IPS DF 6.9 (cell line): ENCODE measurements around the gene MATCAP1.

ENCODE experiments used
- DNase-seq: peaks from one replicate; pipeline ENCODE4 v3.0.0-alpha.2; 2013; ENCODE audit warnings: low read depth, low spot score
- H3K27ac ChIP-seq: one replicate; pipeline ENCODE4 v1.5.1; 2013; ENCODE audit warnings: low read length, control low read depth
- H3K27me3 ChIP-seq: 2 replicates; pipeline ENCODE4 v1.6.1; 2013; ENCODE audit warnings: mild to moderate bottlenecking, low read length; ENCODE audit not compliant: control insufficient read depth, insufficient read depth
- H3K36me3 ChIP-seq: 2 replicates; pipeline ENCODE4 v1.6.1; 2013; ENCODE audit warnings: low read length; ENCODE audit not compliant: control insufficient read depth, insufficient read depth
- H3K4me1 ChIP-seq: 2 replicates; pipeline ENCODE4 v1.6.1; 2013; ENCODE audit warnings: low read length; ENCODE audit not compliant: control insufficient read depth, insufficient read depth
- H3K4me3 ChIP-seq: 2 replicates; pipeline ENCODE4 v1.5.1; 2013; ENCODE audit warnings: mild to moderate bottlenecking, low read length
- H3K9me3 ChIP-seq: 2 replicates; pipeline ENCODE4 v1.6.1; 2013; ENCODE audit warnings: low read length, inconsistent platforms; ENCODE audit not compliant: control insufficient read depth, insufficient read depth
- WGBS: extraction: QIAGEN DNeasy Blood & Tissue Kit; methylation state at CpG from one replicate; pipeline ENCODE4 v1.1.7; 2013; ENCODE audit warnings: mixed read lengths, missing lambda C conversion rate; ENCODE audit not compliant: insufficient read length, insufficient coverage; 5-methylcytosine and 5-hydroxymethylcytosine counted together

MATCAP1 gene

GRCh38 chr16:67148221-67148620 is 35.5 kb downstream of the MATCAP1 start:
- H3K27me3 ChIP-seq, result peaks cover 13% of the 10 kb centered on the region; the same call in 1 of the 2 replicates
- WGBS, result no CpG with 5 or more reads among the region's 2 CpGs
- H3K27ac ChIP-seq, result no peak overlapping the region
- no peak for DNase-seq
- H3K4me3 ChIP-seq, result no peak overlapping the region
- H3K4me1 ChIP-seq, result peaks cover 7% of the 10 kb centered on the region
- peaks cover 8% of the 10 kb centered on the region for H3K36me3 ChIP-seq
- H3K9me3 ChIP-seq, result no peaks in the 10 kb centered on the region

GRCh38 chr16:67147437-67148140 is 36.2 kb downstream of the MATCAP1 start:
- no peak for DNase-seq
- peaks cover 6% of the 10 kb centered on the region; the same call in 1 of the 2 replicates for H3K27me3 ChIP-seq
- WGBS, result no CpG with 5 or more reads among the region's 4 CpGs
- H3K36me3 ChIP-seq, result peaks cover 11% of the 10 kb centered on the region
- H3K4me1 ChIP-seq, result peaks cover 7% of the 10 kb centered on the region
- no peak overlapping the region for H3K4me3 ChIP-seq
- H3K27ac ChIP-seq, result no peak overlapping the region
- no peaks in the 10 kb centered on the region for H3K9me3 ChIP-seq

GRCh38 chr16:67146523-67147357 is 37.0 kb downstream of the MATCAP1 start:
- Histone ChIP-seq H3K27me3 (peaks cover 3% of the 10 kb centered on the region; the same call in 1 of the 2 replicates), H3K4me1 (peaks cover 7% of the 10 kb centered on the region), H3K4me3 (no peak overlapping the region), H3K36me3 (peaks cover 15% of the 10 kb centered on the region), H3K27ac (no peak overlapping the region), H3K9me3 (no peaks in the 10 kb centered on the region)
- DNase-seq, result no peak
- WGBS, result no CpG with 5 or more reads among the region's 7 CpGs

GRCh38 chr16:67145746-67146145 is 38.0 kb downstream of the MATCAP1 start:
- Histone ChIP-seq H3K4me1 (peaks cover 4% of the 10 kb centered on the region; the same call in 1 of the 2 replicates), H3K4me3 (no peak overlapping the region), H3K27me3 (no peaks in the 10 kb centered on the region), H3K9me3 (no peaks in the 10 kb centered on the region), H3K36me3 (peaks cover 23% of the 10 kb centered on the region), H3K27ac (no peak overlapping the region)
- DNase-seq, result no peak
- no CpG with 5 or more reads among the region's 2 CpGs for WGBS

- Histone ChIP-seq H3K9me3 (no peaks in the 10 kb centered on the region), H3K4me3 (no peak overlapping the region), H3K27ac (no peak overlapping the region), H3K4me1 (peaks cover 4% of the 10 kb centered on the region; the same call in 1 of the 2 replicates), H3K27me3 (no peaks in the 10 kb centered on the region), H3K36me3 (peaks cover 27% of the 10 kb centered on the region)
- DNase-seq, result no peak
- no CpG with 5 or more reads among the region's 2 CpGs for WGBS
Measured at GRCh38 chr16:67144943-67145342, 38.8 kb downstream of the MATCAP1 start.

GRCh38 chr16:67142342-67142741 is 41.4 kb downstream of the MATCAP1 start:
- DNase-seq, result no peak
- Histone ChIP-seq H3K27me3 (no peaks in the 10 kb centered on the region), H3K27ac (no peak overlapping the region), H3K4me3 (no peak overlapping the region), H3K9me3 (no peaks in the 10 kb centered on the region), H3K36me3 (peaks cover 30% of the 10 kb centered on the region), H3K4me1 (no peaks in the 10 kb centered on the region)
- no CpG with 5 or more reads among the region's 9 CpGs for WGBS

GRCh38 chr16:67141391-67141790 is 42.4 kb downstream of the MATCAP1 start:
- Histone ChIP-seq H3K36me3 (peaks cover 22% of the 10 kb centered on the region; the same call in 1 of the 2 replicates), H3K4me1 (no peaks in the 10 kb centered on the region), H3K9me3 (no peaks in the 10 kb centered on the region), H3K4me3 (no peak overlapping the region), H3K27me3 (no peaks in the 10 kb centered on the region), H3K27ac (no peak overlapping the region)
- WGBS, result no CpG with 5 or more reads among the region's 13 CpGs
- no peak for DNase-seq

- H3K4me3 ChIP-seq, result no peak overlapping the region
- no peak overlapping the region for H3K27ac ChIP-seq
- no peaks in the 10 kb centered on the region for H3K9me3 ChIP-seq
- no CpG with 5 or more reads among the region's 3 CpGs for WGBS
- H3K36me3 ChIP-seq, result peaks cover 23% of the 10 kb centered on the region; the same call in 1 of the 2 replicates
- no peaks in the 10 kb centered on the region for H3K4me1 ChIP-seq
- no peaks in the 10 kb centered on the region for H3K27me3 ChIP-seq
- DNase-seq, result no peak
Measured at GRCh38 chr16:67137605-67138004, 46.2 kb downstream of the MATCAP1 start.

GRCh38 chr16:67129422-67129821 is 54.3 kb downstream of the MATCAP1 start:
- H3K36me3 ChIP-seq, result peaks cover 9% of the 10 kb centered on the region; the same call in 1 of the 2 replicates
- H3K27me3 ChIP-seq, result no peaks in the 10 kb centered on the region
- H3K27ac ChIP-seq, result no peak overlapping the region
- DNase-seq, result no peak
- H3K4me1 ChIP-seq, result no peaks in the 10 kb centered on the region
- H3K9me3 ChIP-seq, result no peaks in the 10 kb centered on the region
- WGBS, result no CpG with 5 or more reads among the region's 3 CpGs
- no peak overlapping the region for H3K4me3 ChIP-seq

GRCh38 chr16:67128887-67129286 is 54.9 kb downstream of the MATCAP1 start:
- DNase-seq, result no peak
- Histone ChIP-seq H3K9me3 (no peaks in the 10 kb centered on the region), H3K4me3 (no peak overlapping the region), H3K27me3 (no peaks in the 10 kb centered on the region), H3K27ac (no peak overlapping the region), H3K36me3 (peaks cover 7% of the 10 kb centered on the region; the same call in 1 of the 2 replicates), H3K4me1 (no peaks in the 10 kb centered on the region)
- no CpG with 5 or more reads among the region's 3 CpGs for WGBS
